Measurements from ENCODE around the gene ATXN1.

Gene ATXN1

GRCh38 chr6:16742116-16742515, 19.1 kb downstream of the ATXN1 start:
- DNase-seq = no peak

DNA sequence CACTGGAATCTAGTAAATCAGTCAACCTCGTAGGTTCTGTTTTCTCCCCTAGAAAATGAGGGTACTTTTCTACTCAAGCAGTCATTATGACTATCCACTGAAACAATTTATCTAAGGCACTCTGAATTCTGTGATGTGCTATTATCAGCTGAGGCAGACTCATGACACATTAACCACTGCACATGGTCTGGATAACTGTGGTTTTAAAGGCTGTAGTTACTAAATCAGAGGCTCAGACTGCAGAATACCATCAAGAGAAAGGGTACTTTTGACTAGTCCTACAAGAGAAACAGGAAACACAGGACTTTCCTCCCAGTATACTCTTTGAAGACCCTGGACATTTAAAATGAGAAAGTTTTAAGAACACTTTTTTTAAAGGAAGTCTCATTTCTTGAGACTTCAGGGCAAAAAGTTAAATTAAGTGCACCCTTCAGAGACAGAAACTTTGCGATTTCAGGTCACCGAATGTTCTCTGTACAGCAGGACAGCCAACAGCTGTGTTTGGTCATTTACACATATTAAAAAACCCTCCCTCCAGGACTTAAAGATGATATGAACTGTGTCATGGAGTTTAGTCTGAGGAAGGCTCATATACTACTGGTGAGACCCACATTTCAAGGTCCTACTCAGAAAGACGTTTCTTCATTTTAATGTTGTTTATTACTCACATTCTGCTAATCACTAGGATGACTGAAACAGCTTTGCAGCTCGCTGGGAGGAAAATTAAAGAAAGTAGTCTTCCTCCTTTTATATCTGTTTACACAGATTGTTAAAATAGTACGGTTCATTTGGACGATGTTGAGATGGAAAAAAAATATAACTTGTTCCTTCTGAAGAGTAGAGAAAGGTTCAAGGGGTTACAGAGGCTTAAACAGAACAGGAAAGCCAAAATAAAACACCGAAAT, 19.9 kb downstream of the ATXN1 start:
- DNase-seq = no peak

DNA sequence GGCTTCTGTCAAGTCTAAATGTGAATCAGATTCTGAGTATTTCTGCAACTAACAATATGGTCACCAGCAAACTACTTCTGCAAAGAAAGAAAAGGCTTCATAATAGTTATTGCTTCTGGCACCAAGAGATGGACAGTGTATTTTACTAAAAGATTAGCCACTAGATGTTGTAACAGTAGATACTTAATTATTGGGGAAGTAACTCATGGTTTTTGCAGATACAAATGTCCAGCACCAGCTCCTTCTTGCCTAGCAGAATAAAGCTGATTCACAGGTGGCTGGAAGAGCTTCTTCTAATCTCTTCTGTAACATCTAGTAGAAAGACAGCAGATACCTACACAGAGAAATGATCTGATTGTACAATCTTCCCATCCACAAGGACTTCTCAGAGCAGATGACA, 21.2 kb downstream of the ATXN1 start:
- no peak for DNase-seq

GRCh38 chr6:16739329-16739801, 21.9 kb downstream of the ATXN1 start:
- no peak for DNase-seq

DNA sequence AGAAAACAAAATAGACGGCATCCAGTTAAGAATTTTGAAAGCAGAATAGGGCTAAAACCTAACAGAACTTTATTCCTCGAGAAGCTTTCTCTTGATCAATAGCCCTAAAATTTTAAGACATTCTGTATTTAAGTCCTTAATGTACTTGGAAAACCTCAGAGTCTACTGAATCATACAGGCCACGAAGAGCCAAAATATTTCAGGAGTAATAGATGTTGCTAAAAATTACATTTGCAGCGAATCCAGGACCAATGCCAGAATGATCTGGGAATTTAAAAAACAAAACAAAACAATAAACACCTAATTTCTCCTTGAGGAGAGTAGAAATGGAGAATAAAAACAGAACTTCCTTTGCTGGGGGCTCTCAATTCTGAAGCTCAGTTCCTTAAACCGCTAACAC, 23.3 kb downstream of the ATXN1 start:
- no peak for DNase-seq

- no peak for DNase-seq
Measured at GRCh38 chr6:16736856-16737775, 24.1 kb downstream of the ATXN1 start.

- no peak for DNase-seq
Measured at GRCh38 chr6:16735014-16735413, 26.2 kb downstream of the ATXN1 start.

DNA sequence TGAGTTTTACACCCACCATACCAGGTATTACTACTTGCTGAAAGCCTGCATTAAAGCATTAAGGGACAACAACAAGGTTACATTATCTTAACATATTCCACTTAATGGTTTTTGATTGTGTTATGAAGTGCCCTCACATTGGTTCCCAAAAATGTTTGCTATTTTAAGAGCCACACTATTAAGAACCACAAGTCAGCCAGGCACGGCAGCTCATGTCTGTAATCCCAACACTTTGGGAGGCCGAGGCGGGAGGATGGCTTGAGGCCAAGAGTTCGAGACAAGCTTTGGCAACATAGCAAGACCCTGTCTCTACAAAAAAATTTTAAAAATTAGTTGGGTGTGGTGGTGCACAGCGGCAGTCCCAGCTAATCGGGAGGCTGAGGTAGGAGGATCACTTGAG, 28.2 kb downstream of the ATXN1 start:
- no peak for DNase-seq

DNA sequence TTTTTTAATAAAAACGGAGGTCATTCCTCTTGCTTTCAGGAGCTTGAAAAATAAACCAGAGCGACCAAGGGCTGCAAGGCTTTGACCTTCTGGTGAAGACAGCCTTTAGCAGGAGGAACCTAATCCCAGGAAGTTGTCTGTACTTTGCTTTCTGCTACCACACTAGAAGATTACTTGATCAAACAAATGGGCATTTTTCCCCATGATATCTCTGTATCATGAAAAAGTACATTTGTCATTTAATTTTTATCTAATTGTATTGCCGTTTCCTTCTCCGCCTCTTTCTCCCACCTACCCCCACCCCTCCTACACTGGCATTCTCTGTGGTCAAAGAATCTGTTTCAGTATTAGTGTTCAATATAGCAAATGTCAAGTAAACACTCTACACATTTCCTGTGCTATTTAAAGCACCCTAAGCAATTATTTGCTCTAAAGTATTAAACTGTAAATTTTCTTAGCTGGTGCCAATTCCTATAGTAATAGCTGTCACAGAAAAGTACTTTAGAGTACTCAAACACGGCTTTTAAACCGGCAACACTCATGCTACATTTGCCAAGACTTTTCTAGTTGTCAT, 29.7 kb downstream of the ATXN1 start:
- DNase-seq = no peak

DNA sequence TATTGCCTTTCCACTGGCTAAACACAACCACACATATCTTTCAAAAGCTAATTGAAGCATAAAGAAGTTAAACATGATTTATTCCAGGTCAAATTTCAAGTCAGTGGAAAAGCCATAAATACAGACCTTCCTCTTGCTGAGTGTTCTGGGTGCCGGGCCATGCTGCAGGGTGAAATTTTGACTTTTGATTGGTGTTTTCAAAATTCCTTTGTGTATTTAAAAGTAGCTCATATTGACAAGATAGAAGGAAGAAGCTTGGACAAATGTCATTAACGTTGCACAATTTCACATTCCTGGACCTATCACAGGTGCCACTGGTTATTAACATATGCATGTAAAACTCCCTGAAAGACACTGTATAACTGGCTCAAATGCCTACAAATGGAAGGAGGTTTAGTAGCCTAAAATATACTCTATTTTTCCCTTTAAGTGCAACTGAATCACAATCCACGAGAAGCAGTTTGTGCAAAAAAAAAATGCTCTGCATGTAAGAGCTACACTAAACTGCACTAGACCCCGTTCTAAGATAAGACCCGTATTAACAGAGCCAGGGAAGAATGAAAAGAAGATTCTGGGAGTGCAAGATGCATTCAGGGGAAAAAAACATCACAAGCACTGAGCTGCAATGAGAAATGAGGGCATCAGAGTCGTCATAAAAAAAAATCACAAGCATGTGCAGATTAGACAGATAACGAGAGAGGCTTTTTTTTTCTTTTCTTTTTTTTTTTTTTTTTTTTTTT, 30.4 kb downstream of the ATXN1 start:
- DNase-seq = no peak

- DNase-seq = no peak
Measured at GRCh38 chr6:16729744-16730143, 31.5 kb downstream of the ATXN1 start.

DNA sequence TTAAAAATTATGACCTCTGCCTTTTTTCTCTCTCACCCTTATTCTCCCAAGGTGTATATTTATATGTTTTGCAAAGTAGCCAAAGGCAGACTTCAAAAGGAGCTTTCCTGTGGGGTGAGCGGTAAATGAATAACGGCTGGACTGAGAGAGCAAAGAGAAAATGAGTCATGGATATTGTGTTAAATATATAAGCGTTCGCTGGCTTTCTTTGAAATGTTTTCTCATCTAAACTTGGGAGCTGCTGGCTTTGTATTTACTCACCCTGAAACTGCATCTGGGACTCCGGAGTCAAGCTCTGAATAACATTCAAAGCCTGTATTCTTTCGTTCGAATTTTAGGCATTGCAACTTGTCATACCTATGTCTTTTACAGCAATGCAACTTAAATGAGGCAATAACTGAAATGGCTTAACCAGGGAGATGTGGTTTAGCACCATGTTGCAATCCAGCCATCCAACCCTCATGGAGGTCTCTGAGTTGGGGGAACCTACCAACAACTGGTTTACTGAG, 32.0 kb downstream of the ATXN1 start:
- DNase-seq = no peak

GRCh38 chr6:16728513-16729182, 32.6 kb downstream of the ATXN1 start:
- no peak for DNase-seq

DNA sequence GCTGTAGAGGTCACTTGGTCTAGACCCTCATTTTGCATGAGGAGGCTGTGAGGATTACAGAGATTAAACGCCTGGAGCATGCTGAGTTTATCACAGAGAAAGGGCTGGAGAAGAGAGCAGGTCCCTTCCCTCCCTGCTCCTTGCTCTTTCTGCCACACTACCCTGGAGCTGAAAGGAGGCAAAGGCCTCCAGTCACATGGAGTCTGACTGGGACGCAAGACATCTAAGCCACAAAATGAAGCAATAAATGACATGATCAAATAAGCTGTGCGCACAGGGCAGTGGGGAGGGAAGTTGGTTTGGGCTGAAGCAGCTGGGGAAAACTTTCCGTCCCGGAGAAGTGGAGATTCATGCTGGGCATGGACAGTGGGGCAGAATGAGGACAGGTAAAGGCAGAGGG, 33.3 kb downstream of the ATXN1 start:
- no peak for DNase-seq

DNA sequence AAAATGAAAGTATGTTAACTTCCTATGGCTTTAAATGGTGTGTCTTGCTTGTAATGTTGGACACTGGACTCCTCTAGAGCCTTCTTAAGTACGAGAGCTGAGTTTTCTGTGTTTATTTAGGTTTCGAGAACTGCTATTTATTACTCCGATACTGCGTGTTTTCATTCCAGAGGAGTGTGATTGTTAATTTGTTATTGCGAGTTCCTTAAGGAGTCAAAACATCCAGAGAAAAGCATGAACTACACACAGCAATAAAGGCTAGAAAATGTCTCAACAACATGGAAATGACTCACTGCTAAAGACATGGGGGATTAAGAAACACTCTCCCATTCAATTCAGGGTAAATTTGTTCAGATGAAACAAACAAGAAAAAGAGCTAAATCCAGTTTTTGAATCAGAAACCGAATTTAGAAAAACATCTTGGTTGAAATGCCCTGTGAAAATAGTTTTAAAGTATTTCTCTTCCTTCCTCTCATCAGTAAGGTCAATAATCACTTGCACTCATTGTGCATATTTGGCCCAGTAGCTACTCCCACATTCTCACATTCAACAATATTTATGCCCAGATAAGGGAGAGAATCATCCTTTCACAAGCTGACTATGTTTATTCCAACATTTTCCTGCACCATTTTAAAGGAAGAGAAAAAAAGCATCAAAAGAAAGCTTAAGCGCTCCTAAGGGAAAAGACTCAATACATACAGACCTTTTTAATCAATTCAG, 36.0 kb downstream of the ATXN1 start:
- no peak for DNase-seq

DNA sequence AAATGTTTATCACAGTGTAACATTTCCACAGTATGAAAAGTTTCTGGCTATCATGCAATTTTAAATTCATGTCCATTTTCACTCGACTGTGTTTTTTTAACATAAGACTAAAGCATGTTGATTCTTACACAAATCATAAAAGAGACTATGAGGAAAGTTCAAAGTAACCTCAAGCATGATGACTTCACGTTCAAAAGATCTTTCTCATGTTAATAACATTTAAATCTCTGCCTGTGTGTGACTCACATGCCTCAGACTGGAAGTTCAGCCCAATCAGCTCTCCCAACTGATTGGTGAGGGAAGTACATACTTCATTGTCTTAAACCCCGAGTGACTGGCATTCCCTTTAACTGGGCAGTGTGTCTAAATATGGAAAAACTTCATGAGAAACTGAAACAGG, 37.4 kb downstream of the ATXN1 start:
- DNase-seq = no peak

DNA sequence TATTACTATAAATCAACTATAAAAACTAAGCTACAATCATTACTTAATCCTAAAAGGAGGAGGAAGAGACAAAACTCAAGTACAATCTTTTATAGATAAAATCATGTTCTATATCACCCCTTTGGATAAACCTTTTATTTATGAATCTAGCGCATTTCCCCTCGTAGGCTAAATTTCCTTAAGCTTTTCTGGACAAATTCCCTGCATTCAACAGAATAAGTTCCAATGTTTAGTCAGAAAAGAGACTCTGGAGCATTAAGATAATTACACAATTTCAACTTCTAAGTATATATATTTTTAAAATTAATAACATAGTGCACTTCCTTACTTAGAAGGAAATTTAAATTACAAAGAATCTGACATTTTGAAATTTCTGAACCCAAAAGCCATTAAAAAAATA, 37.9 kb downstream of the ATXN1 start:
- DNase-seq = no peak

GRCh38 chr6:16722630-16723029, 38.6 kb downstream of the ATXN1 start:
- no peak for DNase-seq

DNA sequence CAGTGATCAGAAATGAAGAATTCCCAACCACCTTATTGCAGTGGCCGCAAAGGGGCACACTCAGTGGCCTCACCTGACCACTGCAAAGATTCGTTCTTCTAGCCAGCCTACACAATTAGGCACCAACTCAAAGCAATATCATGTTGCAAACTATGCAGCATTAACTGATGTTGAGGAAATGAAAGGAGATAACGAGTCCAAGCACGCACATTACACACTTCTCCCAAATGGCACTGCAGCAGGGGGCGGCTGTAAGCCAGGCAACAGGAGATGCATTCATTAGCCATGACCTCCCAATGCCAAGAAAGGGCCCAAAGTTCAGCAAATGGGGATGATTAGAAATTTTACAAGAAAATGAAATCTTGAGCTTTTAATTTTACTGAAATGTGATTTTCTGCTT, 39.3 kb downstream of the ATXN1 start:
- DNase-seq = no peak

GRCh38 chr6:16720861-16721260, 40.4 kb downstream of the ATXN1 start:
- no peak for DNase-seq

GRCh38 chr6:16719488-16719887, 41.8 kb downstream of the ATXN1 start:
- no peak for DNase-seq
